NOMO-1 treated with dmso at 0.1 percent for 144 hours (cell line): ENCODE measurements around the gene FCER2.
"Not testable (repeated sequence)": the region's sequence is repeated elsewhere in the genome, so short reads cannot be mapped to it uniquely, and the experiment has no call there.

Experiments
- DNase-seq: peaks from one replicate; lab custom pipeline; 2025; ENCODE audit not compliant: unreplicated experiment; lab: John Stamatoyannopoulos, UW

FCER2 gene

DNA sequence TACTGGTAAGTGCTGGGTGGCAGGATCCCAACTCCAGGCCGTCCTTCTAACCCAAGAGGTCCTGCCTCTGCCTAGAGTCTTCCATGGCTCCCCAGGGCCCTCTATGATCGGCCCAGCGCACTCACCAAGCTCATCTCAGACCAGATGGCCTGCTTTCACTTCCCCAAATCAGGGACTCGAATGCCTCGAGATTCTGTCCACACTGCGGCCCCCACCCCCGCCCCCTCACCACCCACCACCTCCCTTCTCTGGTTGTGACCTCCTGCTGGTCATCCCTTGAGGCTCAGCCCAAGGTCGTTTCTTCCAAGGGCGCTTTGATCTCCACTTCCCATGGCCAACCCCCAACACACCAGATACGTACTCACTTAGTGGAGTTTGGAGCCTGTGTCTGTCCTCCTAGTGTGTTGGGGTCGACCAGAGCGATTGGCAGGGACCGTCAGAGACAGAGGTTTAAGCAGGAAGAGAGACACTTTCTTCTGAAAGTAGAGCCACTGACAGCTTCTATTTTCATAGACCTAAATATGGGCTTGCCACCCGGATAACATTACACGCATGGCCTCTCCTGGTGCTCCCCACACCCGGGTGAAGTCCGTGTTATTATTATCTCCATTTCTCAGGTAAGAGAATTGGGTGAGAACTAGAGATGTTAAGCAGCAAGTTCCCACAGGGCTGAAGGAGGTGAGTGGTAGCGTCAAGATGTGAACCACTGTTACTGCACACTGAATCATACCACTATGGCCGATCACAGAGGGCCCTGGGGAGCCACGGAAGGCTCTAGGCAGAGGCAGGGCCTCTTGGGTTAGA, at the start of gene FCER2:
FCER2 (minus strand) TSS at position 478 of the 804 bp plus-strand sequence. CDS start 2,371 bp downstream, outside the sequence.
- DNase-seq, result no peak

DNA sequence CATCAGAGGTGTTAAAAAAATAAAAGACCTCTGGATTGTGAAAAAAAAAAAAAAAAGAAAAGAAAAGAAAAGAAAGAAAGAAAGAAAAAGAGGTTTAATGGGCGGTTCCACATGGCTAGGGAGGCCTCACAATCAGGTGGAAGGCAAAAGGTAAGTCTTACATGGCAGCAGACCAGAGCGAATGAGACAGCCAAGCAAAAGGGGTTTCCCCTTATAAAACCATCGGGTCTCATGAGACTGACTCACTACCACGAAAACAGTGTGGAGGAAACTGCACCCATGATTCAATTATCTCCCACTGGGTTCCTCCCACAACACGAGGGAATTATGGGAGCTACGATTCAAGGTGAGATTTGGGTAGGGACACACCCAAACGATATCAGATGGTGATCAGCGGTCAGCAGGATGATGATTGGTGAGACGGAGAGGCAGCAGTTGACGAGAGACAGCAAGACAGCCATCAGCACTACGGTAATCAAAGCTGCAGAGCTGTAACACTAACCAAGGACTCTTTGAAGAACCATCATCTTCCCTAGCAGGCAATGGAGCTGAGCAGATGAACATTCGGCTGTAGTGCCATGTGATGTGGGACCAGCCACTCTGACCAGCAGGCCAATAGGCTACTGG, 49.3 kb upstream of the FCER2 start:
- no peak for DNase-seq

GRCh38 chr19:7748756-7749155, 46.8 kb upstream of the FCER2 start:
- no peak for DNase-seq

- no peak for DNase-seq
Observed at GRCh38 chr19:7748171-7748570, 46.2 kb upstream of the FCER2 start.

GRCh38 chr19:7746903-7747884, 45.3 kb upstream of the FCER2 start, which contains the start of gene CD209:
TSS of gene CD209 (minus strand) at chr19:7747534. CDS start at chr19:7747511, 23 bp downstream.
- no peak for DNase-seq

DNA sequence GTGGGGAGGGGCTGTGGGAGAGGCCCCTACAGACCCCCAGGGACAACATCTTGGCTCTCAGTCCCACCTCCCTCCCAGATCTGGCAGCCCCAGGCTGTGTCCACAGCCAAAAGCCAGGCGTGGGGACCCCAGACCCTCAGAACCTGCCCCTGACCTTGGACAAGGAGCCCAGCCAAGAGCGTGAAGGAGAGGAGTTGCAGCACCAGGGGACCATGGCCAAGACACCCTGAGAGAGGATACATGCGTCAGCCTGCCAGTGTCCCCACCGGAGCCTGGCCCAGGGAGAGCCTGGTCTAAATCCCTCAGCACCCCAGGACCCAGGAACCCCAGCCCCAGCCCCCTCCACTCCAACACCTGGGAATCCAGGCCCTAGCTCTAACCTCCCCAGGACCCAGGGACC, 44.4 kb upstream of the FCER2 start:
- not testable (repeated sequence) for DNase-seq

DNA sequence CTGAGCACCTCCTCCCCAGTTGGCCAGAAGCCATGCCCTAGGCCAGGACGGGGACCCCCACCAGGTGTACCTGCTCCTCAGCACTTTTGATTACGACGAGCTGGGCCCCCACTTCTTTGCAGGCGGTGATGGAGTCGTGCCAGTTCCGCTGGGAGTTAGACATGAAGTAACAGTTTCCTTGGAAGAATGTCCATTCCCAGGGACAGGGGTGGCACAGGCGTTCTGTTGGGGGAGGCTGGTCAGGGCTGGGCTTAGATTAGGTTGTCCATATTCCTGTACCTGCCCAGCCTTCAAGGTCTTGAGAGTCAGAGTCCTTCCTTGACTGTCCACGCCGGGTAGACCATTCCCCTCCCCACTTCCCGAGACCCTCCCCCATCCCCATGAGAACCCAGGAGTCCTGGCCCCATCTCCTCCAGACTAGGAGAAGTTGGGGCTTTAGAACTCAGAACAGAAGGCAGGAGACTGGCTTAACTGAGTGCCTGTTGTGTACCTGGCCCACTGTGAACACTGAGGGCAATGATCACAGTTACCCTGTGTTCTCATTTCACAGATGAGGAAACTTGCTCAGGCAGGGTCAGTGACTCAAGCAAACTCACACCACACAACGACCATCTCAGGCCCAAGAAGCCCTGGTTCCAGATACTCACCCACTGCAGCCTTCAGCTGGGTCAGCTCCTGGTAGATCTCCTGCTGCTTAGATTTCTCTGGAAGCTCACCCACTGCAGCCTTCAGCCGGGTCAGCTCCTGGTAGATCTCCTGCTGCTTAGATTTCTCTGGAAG, 43.1 kb upstream of the FCER2 start:
- no peak for DNase-seq

DNA sequence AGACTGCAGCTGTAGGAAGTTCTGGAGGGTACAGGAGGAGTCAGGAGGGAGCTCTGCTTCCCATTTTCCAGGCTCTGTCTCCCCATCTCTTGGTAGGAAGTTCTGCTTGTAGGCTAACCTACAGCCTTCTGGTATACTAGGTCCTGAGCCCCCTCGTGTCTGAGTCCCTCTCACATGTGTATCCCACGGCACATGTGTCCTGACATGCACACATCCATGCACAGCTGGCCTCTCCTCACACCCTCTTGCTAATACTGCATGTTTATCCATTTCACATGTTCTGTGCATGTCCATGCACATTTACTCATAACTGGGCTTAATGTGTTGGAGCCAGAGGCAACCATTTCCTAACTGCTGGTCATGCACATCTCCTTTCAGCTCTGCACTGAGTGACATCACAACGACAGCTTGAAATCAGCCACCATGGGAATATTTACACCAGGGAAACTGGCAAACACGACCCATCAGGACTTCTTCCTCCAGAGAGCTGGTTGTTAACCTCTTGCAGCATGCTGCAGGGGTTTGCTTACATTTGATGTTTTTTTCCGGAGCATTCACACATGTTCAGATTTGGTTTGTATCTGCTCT, 42.4 kb upstream of the FCER2 start:
- DNase-seq, result no peak

DNA sequence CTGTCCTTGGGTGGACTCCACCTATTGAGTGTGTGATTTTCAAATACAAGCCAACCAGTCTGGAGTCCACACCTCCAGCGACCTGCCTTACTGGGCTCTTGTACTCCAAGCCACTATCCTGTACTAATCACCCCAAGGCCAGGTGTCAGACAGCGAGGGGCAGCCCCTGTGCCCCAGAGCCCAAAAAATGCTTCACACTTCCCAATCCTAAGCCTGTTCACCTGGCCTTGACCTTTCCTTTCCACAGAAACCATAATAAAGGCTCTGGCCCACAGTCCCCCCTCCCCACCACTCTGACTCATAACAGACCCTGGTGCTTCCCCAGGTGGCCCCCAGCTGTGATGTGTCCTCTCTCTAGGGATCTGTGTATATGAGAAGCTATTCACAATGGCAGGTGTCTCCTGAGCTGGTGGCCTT, 41.5 kb upstream of the FCER2 start:
- no peak for DNase-seq

- no peak for DNase-seq
Observed at GRCh38 chr19:7742991-7743390, 41.1 kb upstream of the FCER2 start.

- DNase-seq, result no peak
Observed at GRCh38 chr19:7742575-7742974, 40.6 kb upstream of the FCER2 start.

GRCh38 chr19:7740682-7741054, 38.7 kb upstream of the FCER2 start:
- DNase-seq, result no peak

DNA sequence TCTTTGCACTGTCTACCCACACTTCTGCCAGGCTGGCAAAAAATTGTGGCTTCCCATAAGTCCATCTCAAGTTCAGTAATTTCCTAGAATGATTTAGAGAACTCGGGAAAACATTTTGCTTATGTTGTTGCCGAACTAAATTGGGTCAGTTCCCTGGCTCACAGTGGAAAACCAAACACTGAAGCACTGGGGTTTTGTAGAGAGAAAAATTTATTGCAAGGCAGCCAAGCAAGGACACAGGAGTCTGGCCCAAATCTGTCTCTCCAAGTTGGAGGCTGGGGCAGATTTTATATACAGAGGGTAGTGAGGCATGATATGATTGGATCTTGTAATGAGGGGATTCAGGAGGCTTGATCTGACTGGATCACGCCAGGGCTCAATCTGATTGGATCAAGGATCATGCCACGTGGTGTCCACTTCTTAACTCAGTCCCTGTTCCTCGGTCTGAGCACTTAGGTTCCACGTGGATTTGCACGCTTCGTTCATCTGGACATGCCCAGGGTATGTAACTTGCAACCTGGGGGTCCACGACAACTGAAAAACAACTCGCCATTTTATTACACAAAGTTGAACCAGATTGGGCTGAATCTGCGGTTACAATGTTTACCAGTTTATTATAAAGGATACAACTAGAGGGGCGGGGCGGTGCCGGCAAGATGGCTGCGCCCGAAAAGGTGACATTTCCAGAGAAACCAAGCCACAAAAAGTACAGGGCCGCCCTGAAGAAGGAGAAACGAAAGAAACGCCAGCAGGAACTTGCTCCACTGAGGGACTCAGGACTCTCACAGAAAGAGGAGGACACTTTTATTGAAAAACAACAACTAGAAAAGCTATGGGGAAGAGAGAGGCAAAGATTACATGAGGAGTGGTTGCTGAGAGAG, 38.1 kb upstream of the FCER2 start:
- DNase-seq, result no peak

GRCh38 chr19:7739211-7739755, 37.4 kb upstream of the FCER2 start:
- no peak for DNase-seq

- DNase-seq, result no peak
Observed at GRCh38 chr19:7738023-7738422, 36.1 kb upstream of the FCER2 start.

DNA sequence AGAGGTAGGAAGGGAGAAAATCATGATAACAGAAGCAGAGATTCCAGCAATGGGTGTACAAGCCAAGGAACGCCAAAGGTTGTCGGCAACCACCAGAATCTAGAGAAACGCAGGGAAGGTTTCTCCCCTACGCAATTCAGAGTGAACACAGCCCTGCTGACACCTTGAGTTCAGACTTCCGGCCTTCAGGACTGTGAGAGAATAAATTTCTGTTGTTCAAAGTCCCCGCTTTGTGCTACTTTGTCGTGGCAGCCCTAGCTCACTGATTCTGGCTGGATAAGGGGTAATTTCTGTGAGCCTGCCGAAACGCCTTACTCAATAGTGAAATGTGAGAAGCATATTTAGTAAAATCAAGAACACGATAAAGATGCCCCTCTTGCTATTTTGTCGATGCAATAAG, 35.3 kb upstream of the FCER2 start:
- DNase-seq, result no peak

DNA sequence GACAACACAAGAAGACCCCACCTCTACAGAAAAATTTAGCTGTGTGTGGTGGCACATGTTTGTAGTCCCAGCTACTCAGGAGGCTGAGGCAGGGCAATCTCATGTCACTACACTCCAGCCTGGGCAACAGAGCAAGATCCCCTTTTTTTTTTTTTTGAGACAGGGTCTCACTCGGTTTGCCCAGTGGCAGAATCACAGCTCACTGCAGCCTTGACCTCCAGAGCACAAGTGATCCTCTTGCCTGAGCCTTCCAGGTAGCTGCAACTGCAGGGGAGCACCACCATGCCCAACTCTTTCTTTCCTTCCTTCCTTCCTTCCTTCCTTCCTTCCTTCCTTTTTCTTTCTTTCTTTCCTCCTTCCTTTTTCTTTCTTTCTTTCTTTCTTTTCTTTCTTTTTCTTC, 34.2 kb upstream of the FCER2 start:
- no peak for DNase-seq

DNA sequence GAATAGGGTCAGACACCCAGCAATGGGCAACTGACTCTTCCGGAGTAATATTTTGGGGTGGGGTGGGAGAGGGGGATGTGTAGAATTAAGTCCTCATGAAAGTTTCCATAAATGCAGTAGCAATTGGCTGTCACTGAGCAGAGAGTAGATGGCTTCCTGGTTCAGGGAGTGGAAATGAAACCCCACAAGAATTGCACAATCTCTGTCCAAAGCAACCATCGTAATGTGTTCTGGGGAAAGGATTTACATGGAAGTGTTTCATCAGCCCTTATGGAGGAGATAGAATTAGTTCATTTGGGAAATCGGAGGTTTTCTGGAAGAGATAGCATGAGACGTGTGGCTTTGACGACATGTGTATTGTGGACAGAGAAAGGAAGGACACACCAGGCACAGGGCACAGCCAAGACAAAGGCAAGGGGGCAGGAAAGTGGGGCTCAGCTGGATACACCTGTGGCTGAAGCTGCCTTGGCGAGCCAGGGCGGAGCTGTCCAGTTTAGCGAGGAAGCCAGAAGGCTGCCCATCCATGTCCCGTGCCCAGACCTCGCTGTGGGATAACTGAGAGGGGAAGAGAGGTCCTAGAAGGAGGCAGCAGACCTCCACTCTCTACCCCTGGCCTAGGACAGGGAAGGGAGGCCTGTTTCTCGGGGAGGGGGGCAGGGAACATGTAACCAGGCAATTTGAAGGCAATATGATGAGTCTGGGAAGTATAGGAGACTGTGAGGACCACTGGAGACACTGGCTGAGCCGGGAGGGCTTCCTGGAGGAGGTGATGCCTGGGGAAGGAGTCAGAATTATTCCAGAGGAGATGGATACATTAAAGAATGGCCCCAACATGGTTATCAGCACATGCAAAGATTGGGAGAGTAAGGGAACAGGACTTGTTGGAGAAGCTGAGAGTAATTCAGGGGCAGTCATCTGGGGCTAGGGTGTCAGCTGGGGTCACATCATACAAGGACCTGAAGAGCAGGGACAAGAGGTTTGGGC, 32.6 kb upstream of the FCER2 start:
- DNase-seq, result peak; percentile 63
